Activated naive CD4-positive, alpha-beta T cell treated with Interleukin-2 at 50 U/mL for 16 hours (primary cell): ENCODE data around the gene PCDHB4.
A peak's percentile ranks its signal among the peaks of the same experiment; 100 is the strongest.
"Not testable (repeated sequence)": the region's sequence is repeated elsewhere in the genome, so short reads cannot be mapped to it uniquely, and the experiment has no call there.

Experiments
- DNase-seq: peaks from one replicate; pipeline ENCODE4 v3.0.0-alpha.2; 2020

The PCDHB4 gene

GRCh38 chr5:141150224-141150992 is 28.8 kb downstream of the PCDHB4 start:
- DNase-seq = no peak

GRCh38 chr5:141150993-141151325 is 29.3 kb downstream of the PCDHB4 start:
- DNase-seq = no peak

GRCh38 chr5:141151632-141152031 is 30.0 kb downstream of the PCDHB4 start:
- not testable (repeated sequence) for DNase-seq

- DNase-seq = not testable (repeated sequence)
These were observed 30.5 kb downstream of the PCDHB4 start for GRCh38 chr5:141152096-141152495.

GRCh38 chr5:141155540-141156374 is 34.1 kb downstream of the PCDHB4 start:
- DNase-seq = no peak

- DNase-seq = not testable (repeated sequence)
These were observed 35.7 kb downstream of the PCDHB4 start for GRCh38 chr5:141157356-141157755.

- DNase-seq = not testable (repeated sequence)
These were observed 36.3 kb downstream of the PCDHB4 start for GRCh38 chr5:141157901-141158300.

- peak; percentile 6 for DNase-seq
These were observed 51.0 kb downstream of the PCDHB4 start, which contains the start of gene PCDHB7 for GRCh38 chr5:141172381-141173204. Gene PCDHB7, plus strand, starts transcription at chr5:141172644. Its CDS starts 192 bp downstream, at chr5:141172836.

- not testable (repeated sequence) for DNase-seq
These were observed 52.9 kb downstream of the PCDHB4 start for GRCh38 chr5:141174291-141175104.
